H1 (cell line): ENCODE data around the gene ATAD5. TPM values are rescaled to one million over a fixed set of nuclear protein-coding genes. Genes with fewer than 3 reads are reported as not detected.
"Not testable (repeated sequence)": the region's sequence is repeated elsewhere in the genome, so short reads cannot be mapped to it uniquely, and the experiment has no call there.

Experiments
- CTCF ChIA-PET: fragments of 300-600 bp; sonication (Branson Sonifier 250); formaldehyde crosslinking; loops from one replicate; lab custom pipeline; 2021; ENCODE audit not compliant: partially characterized antibody; lab: Charles Lee
- POLR2A ChIA-PET: fragments of 300-600 bp; sonication (Branson Sonifier 250); formaldehyde crosslinking; loops from one replicate; lab custom pipeline; 2021; ENCODE audit warnings: inconsistent platforms; ENCODE audit not compliant: partially characterized antibody; lab: Charles Lee
- DNase-seq, 2 experiments: peaks; one replicate each; pipeline versions ENCODE4 v3.0.0 to v3.0.0-alpha.2; 2010 to 2022; ENCODE audit warnings: low spot score in 2 of 2, low read depth in 1 of 2, mixed read lengths in 1 of 2
- FAIRE-seq: peaks from 2 replicates; lab custom pipeline; 2011; peaks lifted over from hg19 to GRCh38; lab: Jason Lieb, UNC
- H2AFZ ChIP-seq: 2 replicates; pipeline ENCODE4 v1.8.1; 2012; ENCODE audit warnings: low read length, inconsistent platforms
- H2AK5ac ChIP-seq: 2 replicates; pipeline ENCODE4 v1.6.1; 2013; ENCODE audit warnings: low read depth, low read length
- H2BK120ac ChIP-seq: replicated peaks from 2 replicates; pipeline ENCODE3; 2013; ENCODE audit warnings: low read depth, low read length, inconsistent platforms
- H2BK12ac ChIP-seq: 2 replicates; pipeline ENCODE4 v1.6.1; 2013; ENCODE audit warnings: low read depth, low read length
- H2BK15ac ChIP-seq: 2 replicates; pipeline ENCODE4 v1.6.1; 2013; ENCODE audit warnings: low read length
- H2BK20ac ChIP-seq: 2 replicates; pipeline ENCODE4 v1.6.1; 2013; ENCODE audit warnings: low read length
- H2BK5ac ChIP-seq: 2 replicates; pipeline ENCODE4 v1.6.1; 2013; ENCODE audit warnings: low read depth, low read length
- H3K14ac ChIP-seq: 2 replicates; pipeline ENCODE4 v1.6.1; 2013; ENCODE audit warnings: inconsistent platforms; ENCODE audit not compliant: insufficient read length
- H3K18ac ChIP-seq: 2 replicates; pipeline ENCODE4 v1.6.1; 2013; ENCODE audit warnings: low read length; ENCODE audit errors: extremely low read depth
- H3K23ac ChIP-seq: 2 replicates; pipeline ENCODE4 v1.6.1; 2013; ENCODE audit warnings: inconsistent platforms; ENCODE audit not compliant: insufficient read length
- H3K23me2 ChIP-seq: 2 replicates; pipeline ENCODE4 v1.6.1; 2013; ENCODE audit warnings: low read depth, low read length
- H3K27ac ChIP-seq: 2 replicates; pipeline ENCODE4 v1.6.1; 2011; ENCODE audit warnings: low read depth, low read length, inconsistent platforms
- H3K27me3 ChIP-seq, 4 experiments: replicated peaks in 1 of 4; 1 replicate in 1 of 4; 2 replicates in 3 of 4; pipeline versions ENCODE4 v1.6.1 to v1.8.1; 2011 to 2013; ENCODE audit warnings: low read length in 3 of 4, mild to moderate bottlenecking in 3 of 4, inconsistent platforms in 2 of 4, mixed read lengths in 2 of 4, moderate library complexity in 1 of 4; ENCODE audit not compliant: control insufficient read depth in 3 of 4, insufficient read depth in 3 of 4; ENCODE audit errors: extremely low read depth in 1 of 4
- H3K36me3 ChIP-seq, 4 experiments: 2 replicates each; pipeline versions ENCODE4 v1.6.1 to v1.8.1; 2011 to 2013; ENCODE audit warnings: mild to moderate bottlenecking in 4 of 4, low read length in 3 of 4, moderate library complexity in 2 of 4, control low read depth in 1 of 4, inconsistent platforms in 1 of 4; ENCODE audit not compliant: insufficient read depth in 4 of 4, control insufficient read depth in 2 of 4
- H3K4ac ChIP-seq: replicated peaks from 2 replicates; pipeline ENCODE3; 2013; ENCODE audit warnings: low read length, low read depth, mixed read lengths, inconsistent platforms; ENCODE audit not compliant: insufficient read length
- H3K4me1 ChIP-seq, 4 experiments: replicated peaks in 1 of 4; 1 replicate in 1 of 4; 2 replicates in 3 of 4; pipeline versions ENCODE4 v1.6.1 to v1.8.1; 2011 to 2013; ENCODE audit warnings: low read length in 3 of 4, inconsistent platforms in 2 of 4, mixed read lengths in 1 of 4; ENCODE audit not compliant: insufficient read depth in 4 of 4, control insufficient read depth in 3 of 4
- H3K4me2 ChIP-seq, 2 experiments: 2 replicates each; pipeline versions ENCODE4 v1.6.1 to v1.8.1; 2011 to 2013; ENCODE audit warnings: low read depth in 2 of 2, low read length in 2 of 2, control low read depth in 1 of 2, inconsistent platforms in 1 of 2, mild to moderate bottlenecking in 1 of 2; ENCODE audit not compliant: insufficient read depth in 1 of 2
- H3K4me3 ChIP-seq, 4 experiments: fragments of 200-600, 300-600 bp in 1 of 4; sonication (generic), shearing (Covaris generic), sonication (Bioruptor Twin) in 1 of 4; 2 replicates each; pipeline versions ENCODE4 v1.5.1 to v1.8.1; 2011 to 2016; ENCODE audit warnings: low read length in 4 of 4, low read depth in 3 of 4, control low read depth in 2 of 4, inconsistent platforms in 2 of 4, mild to moderate bottlenecking in 2 of 4, mixed read lengths in 1 of 4, moderate library complexity in 1 of 4; ENCODE audit not compliant: insufficient read depth in 2 of 4; ENCODE audit errors: extremely low read depth in 1 of 4
- H3K56ac ChIP-seq: replicated peaks from 2 replicates; pipeline ENCODE3; 2013; ENCODE audit warnings: low read depth, mild to moderate bottlenecking, mixed read lengths, low read length, inconsistent platforms; ENCODE audit not compliant: insufficient read length
- H3K79me1 ChIP-seq: 2 replicates; pipeline ENCODE4 v1.6.1; 2013; ENCODE audit warnings: low read depth, low read length, control low read depth
- H3K79me2 ChIP-seq, 2 experiments: 2 replicates each; pipeline versions ENCODE4 v1.6.1 to v1.8.1; 2012 to 2013; ENCODE audit warnings: low read length in 2 of 2, mild to moderate bottlenecking in 2 of 2, inconsistent platforms in 1 of 2; ENCODE audit not compliant: insufficient read depth in 2 of 2, control insufficient read depth in 1 of 2
- H3K9ac ChIP-seq, 4 experiments: replicated peaks in 1 of 4; 1 replicate in 1 of 4; 2 replicates in 3 of 4; pipeline versions ENCODE4 v1.6.1 to v1.8.1; 2011 to 2013; ENCODE audit warnings: low read depth in 3 of 4, low read length in 3 of 4, control low read depth in 2 of 4, mild to moderate bottlenecking in 2 of 4, moderate library complexity in 2 of 4, inconsistent platforms in 1 of 4; ENCODE audit errors: extremely low read depth in 1 of 4
- H3K9me3 ChIP-seq, 2 experiments: 2 replicates each; pipeline versions ENCODE4 v1.6.1 to v1.8.1; 2012 to 2013; ENCODE audit warnings: mild to moderate bottlenecking in 2 of 2, moderate library complexity in 2 of 2, control low read depth in 1 of 2, inconsistent platforms in 1 of 2, low read depth in 1 of 2, low read length in 1 of 2, mixed read lengths in 1 of 2; ENCODE audit not compliant: insufficient read depth in 2 of 2
- H4K20me1 ChIP-seq, 2 experiments: replicated peaks in 1 of 2; 2 replicates each; pipeline versions ENCODE3 to v1.8.1; 2011 to 2013; ENCODE audit warnings: inconsistent platforms in 2 of 2, low read length in 2 of 2, mild to moderate bottlenecking in 1 of 2; ENCODE audit not compliant: insufficient read depth in 2 of 2, control insufficient read depth in 1 of 2
- H4K5ac ChIP-seq: 2 replicates; pipeline ENCODE4 v1.6.1; 2013; ENCODE audit warnings: low read length, low read depth, mixed read lengths, inconsistent platforms; ENCODE audit not compliant: insufficient read length
- H4K8ac ChIP-seq: 2 replicates; pipeline ENCODE4 v1.8.0; 2013; ENCODE audit warnings: mild to moderate bottlenecking, moderate library complexity, low read length, inconsistent platforms; ENCODE audit not compliant: insufficient read depth; ENCODE audit errors: extremely low read depth
- H4K91ac ChIP-seq: replicated peaks from 2 replicates; pipeline ENCODE3; 2013; ENCODE audit warnings: low read length, mixed read lengths, inconsistent platforms; ENCODE audit not compliant: insufficient read length
- BACH1 ChIP-seq: IDR thresholded peaks from 2 replicates; pipeline ENCODE4 v1.6.1; 2012; ENCODE audit warnings: low read length, improper control_type of control experiment
- CHD2 ChIP-seq: IDR thresholded peaks from 2 replicates; pipeline ENCODE4 v1.6.1; 2012; ENCODE audit warnings: low read length, improper control_type of control experiment
- EP300 ChIP-seq, 2 experiments: IDR thresholded peaks; 1 replicate in 1 of 2; 2 replicates in 1 of 2; pipeline ENCODE4 v1.6.1; 2011 to 2012; ENCODE audit warnings: low read depth in 2 of 2, low read length in 2 of 2, mild to moderate bottlenecking in 2 of 2, borderline replicate concordance in 1 of 2, inconsistent platforms in 1 of 2, moderate library complexity in 1 of 2
- HDAC6 ChIP-seq: IDR thresholded peaks from one replicate; pipeline ENCODE4 v1.7.1; 2012; ENCODE audit warnings: low read depth, mild to moderate bottlenecking, inconsistent platforms, low read length, moderate library complexity
- KDM1A ChIP-seq: fragments of 200-600, 300-600 bp; sonication (generic); IDR thresholded peaks from 2 replicates; pipeline ENCODE4 v1.7.1; 2016; ENCODE audit warnings: mild to moderate bottlenecking, low read length, borderline replicate concordance
- NANOG ChIP-seq: IDR thresholded peaks from 2 replicates; pipeline ENCODE4 v1.6.1; 2011; ENCODE audit warnings: low read length, low read depth, mild to moderate bottlenecking, inconsistent platforms; ENCODE audit not compliant: insufficient read depth, poor library complexity, severe bottlenecking
- RBBP5 ChIP-seq: IDR thresholded peaks from 2 replicates; pipeline ENCODE4 v1.7.1; 2012; ENCODE audit warnings: low read depth, mild to moderate bottlenecking, inconsistent platforms, low read length, moderate library complexity, borderline replicate concordance
- RXRA ChIP-seq: IDR thresholded peaks from 2 replicates; pipeline ENCODE4 v1.6.1; 2011; ENCODE audit warnings: low read depth, mild to moderate bottlenecking, low read length, moderate library complexity; ENCODE audit not compliant: insufficient read depth
- ZNF274 ChIP-seq: IDR thresholded peaks from 2 replicates; pipeline ENCODE4 v1.7.0; 2012; ENCODE audit warnings: low read length, borderline replicate concordance; ENCODE audit errors: extremely low read depth
- WGBS, 2 experiments: shearing (Covaris generic) in 1 of 2; methylation state at CpG; one replicate each; pipeline versions ENCODE4 v1.1.6 to v1.1.7; 2013 to 2015; ENCODE audit warnings: low lambda C conversion rate in 2 of 2, mixed read lengths in 2 of 2, inconsistent platforms in 1 of 2, low coverage in 1 of 2, missing lambda C conversion rate in 1 of 2; ENCODE audit not compliant: insufficient replicate concordance in 2 of 2, insufficient coverage in 1 of 2, insufficient read length in 1 of 2; ENCODE audit errors: extremely low coverage in 1 of 2, missing lambda C conversion rate in 1 of 2; 5-methylcytosine and 5-hydroxymethylcytosine counted together
- polyA plus RNA-seq, 7 experiments: library from polyadenylated mRNA; depleted of rRNA in 3 of 7; stranded (reverse) in 5 of 7; unstranded in 2 of 7; fragments of >200 nt in 5 of 7; fragments of 200-250 nt in 2 of 7; gene quantifications; 1 replicate in 5 of 7; 2 replicates in 1 of 7; 4 replicates in 1 of 7; pipeline versions ENCODE4 v1.2.1 to v1.2.3, GENCODE V29; 2011 to 2013; ENCODE audit warnings: missing spikeins in 2 of 7, mixed read lengths in 2 of 7
- total RNA-seq: library from RNA; stranded (reverse); fragmentation: NEBNext Ultra II Directional; extraction: Animal tissue kit (Norgen Biotek cat#: 25700); gene quantifications from 2 replicates; pipeline ENCODE4 v1.2.1, GENCODE V29; 2021

ATAD5 gene
- total and polyA plus RNA-seq, 2 of the 8 experiments (the other 6 are each of a cell fraction or from before 2014, with no cell fraction given), result 3.5 to 30.0 TPM

DNA sequence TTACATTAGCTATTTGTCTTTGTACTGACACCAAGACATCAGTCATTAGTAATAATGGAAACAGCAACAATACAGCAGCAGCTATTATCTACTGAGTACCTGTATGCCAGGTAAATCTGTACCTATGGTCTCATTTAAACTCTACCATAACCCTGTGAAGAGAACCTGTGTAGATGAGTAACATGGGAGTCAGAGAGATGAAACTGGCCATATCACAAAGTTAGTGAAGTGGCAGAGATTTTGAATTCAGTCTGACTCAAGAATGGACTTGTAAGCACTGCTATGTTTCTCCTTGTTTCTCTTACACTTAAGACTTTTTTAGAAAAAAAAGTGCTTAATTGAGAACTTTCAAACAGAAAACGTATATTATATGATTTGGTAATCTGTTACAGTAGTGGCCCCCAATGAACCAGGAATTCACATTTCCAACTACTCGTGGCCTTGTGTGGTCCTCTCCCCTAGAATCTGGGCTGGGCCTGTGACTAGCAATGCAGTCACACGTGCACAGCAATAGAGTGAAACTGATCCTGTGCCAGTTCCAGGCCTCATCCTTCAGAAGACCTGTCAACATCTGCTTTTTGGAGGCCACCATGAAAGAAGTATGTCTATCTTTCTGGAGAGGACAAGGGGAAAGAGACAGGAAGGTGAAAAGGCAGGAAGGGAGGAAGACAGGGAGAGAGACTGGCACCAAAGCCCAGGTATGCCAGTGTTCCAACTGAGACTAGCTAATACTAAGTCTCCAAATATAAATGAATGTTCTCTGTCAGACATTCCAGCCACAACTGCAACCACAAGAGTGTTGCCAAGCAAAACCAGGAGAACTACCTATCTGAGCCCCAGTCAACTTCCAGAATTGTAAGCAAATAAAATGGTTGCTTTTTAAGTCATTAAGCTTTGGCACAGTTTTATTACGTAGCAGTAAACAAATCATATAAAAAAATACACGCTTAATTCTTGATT lies 19.3 kb upstream of the ATAD5 start (continued):
- no peak for TF ChIP-seq NANOG
- TF ChIP-seq EP300 (IDR thresholded peaks at IDR 0.05; ENCODE audit: borderline replicate concordance in 1 of 2, low read depth in 2 of 2, low read length in 2 of 2), result no peak
- no peak for TF ChIP-seq CHD2
- no peak for TF ChIP-seq RBBP5
- no peak for TF ChIP-seq HDAC6
- no peak for TF ChIP-seq KDM1A
- TF ChIP-seq ZNF274, result no peak
- no peak for TF ChIP-seq RXRA
- TF ChIP-seq BACH1, result no peak

DNA sequence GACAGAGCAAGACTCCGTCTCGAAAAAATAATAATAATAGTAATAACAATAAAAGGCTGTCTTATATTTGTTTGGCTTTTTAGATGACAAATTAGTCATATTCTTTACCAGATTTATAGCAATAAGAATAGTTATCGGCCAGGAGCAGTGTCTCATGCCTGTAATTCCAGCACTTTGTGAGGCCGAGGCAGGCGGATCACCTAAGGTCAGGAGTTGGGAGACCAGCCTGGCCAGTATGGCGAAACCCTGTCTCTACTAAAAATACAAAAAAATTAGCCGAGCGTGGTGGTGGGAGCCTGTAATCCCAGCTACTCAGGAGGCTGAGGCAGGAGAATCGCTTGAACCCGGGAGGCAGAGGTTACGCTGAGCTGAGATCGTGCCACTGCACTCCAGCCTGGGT lies 17.5 kb upstream of the ATAD5 start:
- H3K79me1 ChIP-seq, H2BK15ac ChIP-seq, H3K23me2 ChIP-seq, H3K9ac ChIP-seq, H2BK12ac ChIP-seq, H3K9me3 ChIP-seq, H3K36me3 ChIP-seq, H3K4me3 ChIP-seq, H2AFZ ChIP-seq, CTCF ChIA-PET, H4K5ac ChIP-seq, H4K8ac ChIP-seq, H4K20me1 ChIP-seq, H4K91ac ChIP-seq, H2BK5ac ChIP-seq, FAIRE-seq, H3K56ac ChIP-seq, H3K4me2 ChIP-seq, H3K14ac ChIP-seq, DNase-seq, H3K27me3 ChIP-seq, H2AK5ac ChIP-seq, H3K23ac ChIP-seq, H3K4me1 ChIP-seq, H2BK20ac ChIP-seq, H3K4ac ChIP-seq, H3K27ac ChIP-seq, H3K18ac ChIP-seq, H2BK120ac ChIP-seq: not testable (repeated sequence)
- POLR2A ChIA-PET, result interaction anchor here (0.7 to 2.3 kb wide), 5 partner anchors 10 to 1226 kb away, joined by 3 to 12 read pairs (median 3); partner anchors contain the start of gene CRLF3
- H3K79me2 ChIP-seq, result peaks cover 0 to 50% of the 10 kb centered on the region in 2 experiments; a peak in 2 of 4 replicates
- WGBS, 2 experiments, result 94% methylated on average over 8 of the region's 12 CpGs; no CpG with 5 or more reads in 1 of the 2 experiments
